GM18873 (cell line): ENCODE measurements around the gene ST6GALNAC4.
A peak's percentile ranks its signal among the peaks of the same experiment; 100 is the strongest.

ENCODE experiments used
- ATAC-seq: cut with Tn5 transposase; IDR thresholded peaks from one replicate; pipeline ENCODE4 v1.9.1; 2021; ENCODE audit warnings: mild to moderate bottlenecking, moderate library complexity, moderate number of reproducible peaks; ENCODE audit not compliant: unreplicated experiment, low FRiP score

The ST6GALNAC4 gene

GRCh38 chr9:127931092-127931881 is 14.4 kb upstream of the ST6GALNAC4 start:
- peak; percentile 10 for ATAC-seq

GRCh38 chr9:127930231-127931091 is 13.6 kb upstream of the ST6GALNAC4 start, which contains the start of gene PIP5KL1:
Gene PIP5KL1 (minus strand): TSS chr9:127930777. CDS start chr9:127930752, 25 bp downstream.
- peak; percentile 66 for ATAC-seq

- ATAC-seq, result no peak
Observed at GRCh38 chr9:127929625-127929979, 12.8 kb upstream of the ST6GALNAC4 start.

GRCh38 chr9:127928676-127929624 is 12.1 kb upstream of the ST6GALNAC4 start:
- no peak for ATAC-seq

GRCh38 chr9:127927988-127928675 is 11.3 kb upstream of the ST6GALNAC4 start:
- ATAC-seq, result no peak

GRCh38 chr9:127927201-127927987 is 10.6 kb upstream of the ST6GALNAC4 start:
- ATAC-seq, result no peak

- ATAC-seq, result no peak
Observed at GRCh38 chr9:127926906-127927200, 10.0 kb upstream of the ST6GALNAC4 start.

GRCh38 chr9:127925959-127926905 is 9.4 kb upstream of the ST6GALNAC4 start:
- no peak for ATAC-seq

- no peak for ATAC-seq
Observed at GRCh38 chr9:127924736-127925444, 8.0 kb upstream of the ST6GALNAC4 start.

- no peak for ATAC-seq
Observed at GRCh38 chr9:127923771-127924170, 6.9 kb upstream of the ST6GALNAC4 start.

GRCh38 chr9:127923046-127923445 is 6.2 kb upstream of the ST6GALNAC4 start:
- ATAC-seq, result no peak

GRCh38 chr9:127921557-127922120 is 4.8 kb upstream of the ST6GALNAC4 start:
- ATAC-seq, result no peak

- no peak for ATAC-seq
Observed at GRCh38 chr9:127920794-127921193, 4.0 kb upstream of the ST6GALNAC4 start.

GRCh38 chr9:127919253-127919815 is 2.5 kb upstream of the ST6GALNAC4 start:
- ATAC-seq, result no peak

GRCh38 chr9:127918183-127919107 is 1.6 kb upstream of the ST6GALNAC4 start:
- ATAC-seq, result no peak

GRCh38 chr9:127917603-127918002 is 762 bp upstream of the ST6GALNAC4 start:
- ATAC-seq, result no peak
